Heart left ventricle (tissue), 13 donors: ENCODE results near the gene NAA80.

Source experiments
- POLR2A ChIP-seq, 2 donors: fragments of 450-650 bp; IDR thresholded peaks; one replicate each; pipeline ENCODE4 v1.6.1; 2017; ENCODE audit warnings: antibody characterized with exemption in 2 of 2, mild to moderate bottlenecking in 2 of 2, moderate library complexity in 2 of 2
- TF ChIP-seq, protein P1 (sequence below), 12 donors: fragments of 200-600 bp; sonication (generic) in 4 of 12; IDR thresholded peaks; one replicate each; pipeline versions ENCODE4 v1.5.0 to v1.8.0; 2018 to 2022; ENCODE audit warnings: antibody characterized with exemption in 12 of 12, mild to moderate bottlenecking in 5 of 12
- donor health status: ischemic (EF 13 %, LVEDD 7.1; RV severe dilation, severe dysfunction).
- donor health status: DM: no; HTN: yes; CAD: no.
- donor health status: DM: no; HTN: no; CAD: no.
- donor health status: ischemic (EF 25% LVEDD 6.9; RV normal size, moderate dysfunction).
- donor health status: ischemic (EF 25% LVEDD 5.7; RV mildly dilated, moderate dysfunction).
- donor health status: ischemic (EF 35%, LVEDD 5.7; RV mildly dilated, moderate dysfunction).
- donor health status: nonischemic (EF 11% LVEDD 7.7; RV severe dilation, severe dysfunction).
- donor health status: DM: yes; HTN: yes; CAD: no.
- donor health status: PGD.
- donor health status: ischemic (EF 29% LVEDD 5.4; RV normal size, mild dysfunction).
- donor health status: nonischemic (EF 23%, LVEDD 6.1; RV moderate dilation, normal function).

DNA sequence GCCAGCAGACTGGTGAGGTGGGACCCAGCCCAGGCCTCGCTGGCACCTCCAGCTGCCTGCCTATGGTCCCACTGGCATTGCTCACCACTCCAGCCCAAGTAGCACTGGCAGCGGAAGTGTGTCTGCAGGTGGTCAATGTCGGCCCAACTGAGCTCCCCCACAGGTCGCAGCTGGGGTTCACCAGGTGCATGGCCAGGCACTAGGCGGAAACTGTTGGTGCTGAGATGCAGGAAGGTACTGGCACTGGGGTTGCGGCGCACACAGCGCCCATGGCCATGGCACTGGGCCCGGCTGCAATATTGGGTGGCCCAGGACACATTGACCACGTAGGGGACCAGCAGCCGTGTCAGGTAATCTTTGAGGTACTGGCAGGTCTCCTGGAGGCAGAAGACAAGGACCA is 19.0 kb upstream of the NAA80 start:
- TF ChIP-seq, protein P1, sequence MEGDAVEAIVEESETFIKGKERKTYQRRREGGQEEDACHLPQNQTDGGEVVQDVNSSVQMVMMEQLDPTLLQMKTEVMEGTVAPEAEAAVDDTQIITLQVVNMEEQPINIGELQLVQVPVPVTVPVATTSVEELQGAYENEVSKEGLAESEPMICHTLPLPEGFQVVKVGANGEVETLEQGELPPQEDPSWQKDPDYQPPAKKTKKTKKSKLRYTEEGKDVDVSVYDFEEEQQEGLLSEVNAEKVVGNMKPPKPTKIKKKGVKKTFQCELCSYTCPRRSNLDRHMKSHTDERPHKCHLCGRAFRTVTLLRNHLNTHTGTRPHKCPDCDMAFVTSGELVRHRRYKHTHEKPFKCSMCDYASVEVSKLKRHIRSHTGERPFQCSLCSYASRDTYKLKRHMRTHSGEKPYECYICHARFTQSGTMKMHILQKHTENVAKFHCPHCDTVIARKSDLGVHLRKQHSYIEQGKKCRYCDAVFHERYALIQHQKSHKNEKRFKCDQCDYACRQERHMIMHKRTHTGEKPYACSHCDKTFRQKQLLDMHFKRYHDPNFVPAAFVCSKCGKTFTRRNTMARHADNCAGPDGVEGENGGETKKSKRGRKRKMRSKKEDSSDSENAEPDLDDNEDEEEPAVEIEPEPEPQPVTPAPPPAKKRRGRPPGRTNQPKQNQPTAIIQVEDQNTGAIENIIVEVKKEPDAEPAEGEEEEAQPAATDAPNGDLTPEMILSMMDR (IDR thresholded peaks at IDR 0.05): no peak
- TF ChIP-seq POLR2A (IDR thresholded peaks at IDR 0.05): no peak
